Effector memory CD8-positive, alpha-beta T cell (primary cell): ENCODE results near the gene CHD5.

Source experiments
- ATAC-seq: fragments of 150-1000 bp; cut with Tn5 transposase; replicated peaks from 2 replicates; pipeline ENCODE4 v1.10.0; 2021; ENCODE audit warnings: mild to moderate bottlenecking, moderate library complexity
- DNase-seq, 3 experiments: peaks; one replicate each; pipeline ENCODE4 v3.0.0; 2021
- H3K27ac Mint-ChIP-seq, 2 donors: one replicate each; pipeline ENCODE4 v1.8.0; 2022; ENCODE audit warnings: mild to moderate bottlenecking in 2 of 2, mixed read lengths in 2 of 2, moderate library complexity in 2 of 2
- H3K27me3 Mint-ChIP-seq, 2 donors: one replicate each; pipeline ENCODE4 v1.8.0; 2022; ENCODE audit warnings: mixed read lengths in 2 of 2
- H3K36me3 Mint-ChIP-seq: one replicate; pipeline ENCODE4 v1.8.0; 2022; ENCODE audit warnings: mild to moderate bottlenecking, moderate library complexity, mixed read lengths; ENCODE audit not compliant: insufficient read depth
- H3K4me1 Mint-ChIP-seq, 2 donors: one replicate each; pipeline ENCODE4 v1.8.0; 2022; ENCODE audit warnings: low read depth in 2 of 2, mixed read lengths in 2 of 2
- H3K4me3 Mint-ChIP-seq, 2 donors: one replicate each; pipeline ENCODE4 v1.8.0; 2022; ENCODE audit warnings: mild to moderate bottlenecking in 2 of 2, mixed read lengths in 2 of 2, moderate library complexity in 2 of 2
- H3K9me3 Mint-ChIP-seq, 2 donors: one replicate each; pipeline ENCODE4 v1.8.0; 2022; ENCODE audit warnings: mixed read lengths in 2 of 2

Gene CHD5

GRCh38 chr1:6136516-6137220, 43.5 kb downstream of the CHD5 start:
- H3K36me3 Mint-ChIP-seq = no peaks in the 10 kb centered on the region
- H3K4me3 Mint-ChIP-seq = no peak overlapping the region
- H3K27ac Mint-ChIP-seq = no peak overlapping the region
- DNase-seq (no peak), ATAC-seq (no peak)
- no peaks in the 10 kb centered on the region for H3K9me3 Mint-ChIP-seq
- H3K4me1 Mint-ChIP-seq = no peaks in the 10 kb centered on the region
- peaks cover 13 to 45% of the 10 kb centered on the region in 2 donors for H3K27me3 Mint-ChIP-seq

- Mint-ChIP-seq H3K27me3 (peaks cover 18 to 45% of the 10 kb centered on the region in 2 donors), H3K27ac (no peak overlapping the region), H3K9me3 (no peaks in the 10 kb centered on the region), H3K36me3 (no peaks in the 10 kb centered on the region), H3K4me1 (no peaks in the 10 kb centered on the region), H3K4me3 (no peak overlapping the region)
- ATAC-seq = no peak
- no peak for DNase-seq
Measured at GRCh38 chr1:6134741-6135510, 45.2 kb downstream of the CHD5 start.

GRCh38 chr1:6134206-6134605, 45.9 kb downstream of the CHD5 start:
- no peaks in the 10 kb centered on the region for H3K36me3 Mint-ChIP-seq

GRCh38 chr1:6133146-6133895, 46.8 kb downstream of the CHD5 start:
- no peak overlapping the region for H3K4me3 Mint-ChIP-seq
- peaks cover 23 to 45% of the 10 kb centered on the region in 2 donors for H3K27me3 Mint-ChIP-seq
- DNase-seq (no peak), ATAC-seq (no peak)
- peaks cover 0 to 3% of the 10 kb centered on the region in 2 donors for H3K4me1 Mint-ChIP-seq
- H3K36me3 Mint-ChIP-seq = no peaks in the 10 kb centered on the region
- H3K9me3 Mint-ChIP-seq = no peaks in the 10 kb centered on the region
- no peak overlapping the region for H3K27ac Mint-ChIP-seq

More at GRCh38 chr1:6134206-6134605, 45.9 kb downstream of the CHD5 start:
- Mint-ChIP-seq H3K9me3 (no peaks in the 10 kb centered on the region), H3K4me3 (no peak overlapping the region), H3K27ac (no peak overlapping the region), H3K4me1 (no peaks in the 10 kb centered on the region), H3K27me3 (peaks cover 23 to 45% of the 10 kb centered on the region in 2 donors)
- DNase-seq = no peak
- ATAC-seq = no peak

- no peak overlapping the region for H3K27ac Mint-ChIP-seq
Measured at GRCh38 chr1:6131561-6131960, 48.6 kb downstream of the CHD5 start.

GRCh38 chr1:6130596-6130995, 49.5 kb downstream of the CHD5 start:
- ATAC-seq (no peak), DNase-seq (no peak)
- Mint-ChIP-seq H3K27me3 (peaks cover 26 to 40% of the 10 kb centered on the region in 2 donors), H3K9me3 (no peaks in the 10 kb centered on the region), H3K4me1 (peaks cover 0 to 8% of the 10 kb centered on the region in 2 donors), H3K27ac (no peak overlapping the region), H3K36me3 (no peaks in the 10 kb centered on the region), H3K4me3 (no peak overlapping the region)

More at GRCh38 chr1:6131561-6131960, 48.6 kb downstream of the CHD5 start:
- no peaks in the 10 kb centered on the region for H3K9me3 Mint-ChIP-seq
- H3K27me3 Mint-ChIP-seq = peaks cover 23 to 40% of the 10 kb centered on the region in 2 donors
- ATAC-seq (no peak), DNase-seq (no peak)
- H3K4me1 Mint-ChIP-seq = peaks cover 0 to 5% of the 10 kb centered on the region in 2 donors
- H3K36me3 Mint-ChIP-seq = no peaks in the 10 kb centered on the region
- no peak overlapping the region for H3K4me3 Mint-ChIP-seq

- DNase-seq (no peak), ATAC-seq (no peak)
- Mint-ChIP-seq H3K27ac (peak overlapping the region in 1 of 2 donors; percentile 42), H3K27me3 (peaks cover 28 to 40% of the 10 kb centered on the region in 2 donors), H3K36me3 (no peaks in the 10 kb centered on the region), H3K4me1 (peaks cover 0 to 8% of the 10 kb centered on the region in 2 donors), H3K4me3 (no peak overlapping the region), H3K9me3 (no peaks in the 10 kb centered on the region)
Measured at GRCh38 chr1:6130036-6130435, 50.1 kb downstream of the CHD5 start.

GRCh38 chr1:6129313-6129712, 50.8 kb downstream of the CHD5 start:
- Mint-ChIP-seq H3K4me1 (peaks cover 0 to 8% of the 10 kb centered on the region in 2 donors), H3K9me3 (no peaks in the 10 kb centered on the region), H3K27me3 (peaks cover 28 to 37% of the 10 kb centered on the region in 2 donors), H3K4me3 (no peak overlapping the region), H3K36me3 (no peaks in the 10 kb centered on the region), H3K27ac (peak overlapping the region in 1 of 2 donors; percentile 42)
- no peak for DNase-seq
- no peak for ATAC-seq

- no peaks in the 10 kb centered on the region for H3K9me3 Mint-ChIP-seq
- H3K4me1 Mint-ChIP-seq = peaks cover 0 to 8% of the 10 kb centered on the region in 2 donors
- no peak for DNase-seq
- no peak for ATAC-seq
- H3K27ac Mint-ChIP-seq = no peak overlapping the region
- no peaks in the 10 kb centered on the region for H3K36me3 Mint-ChIP-seq
- no peak overlapping the region for H3K4me3 Mint-ChIP-seq
- H3K27me3 Mint-ChIP-seq = peaks cover 27 to 29% of the 10 kb centered on the region in 2 donors
Measured at GRCh38 chr1:6128276-6129081, 51.6 kb downstream of the CHD5 start.

- ATAC-seq (peak; percentile 90), DNase-seq (peak; percentile 35 to 54 (median 48))
- Mint-ChIP-seq H3K27ac (no peak overlapping the region), H3K4me1 (peaks cover 0 to 8% of the 10 kb centered on the region in 2 donors), H3K27me3 (peaks cover 19 to 26% of the 10 kb centered on the region in 2 donors), H3K36me3 (no peaks in the 10 kb centered on the region), H3K9me3 (no peaks in the 10 kb centered on the region), H3K4me3 (peak overlapping the region in 1 of 2 donors; percentile 27)
Measured at GRCh38 chr1:6127587-6128163, 52.4 kb downstream of the CHD5 start.

GRCh38 chr1:6126521-6127067, 53.5 kb downstream of the CHD5 start:
- peaks cover 0 to 8% of the 10 kb centered on the region in 2 donors for H3K4me1 Mint-ChIP-seq
- ATAC-seq = no peak
- H3K36me3 Mint-ChIP-seq = no peaks in the 10 kb centered on the region
- DNase-seq = no peak
- H3K27me3 Mint-ChIP-seq = peaks cover 15 to 26% of the 10 kb centered on the region in 2 donors
- H3K4me3 Mint-ChIP-seq = no peak overlapping the region
- H3K27ac Mint-ChIP-seq = no peak overlapping the region
- no peaks in the 10 kb centered on the region for H3K9me3 Mint-ChIP-seq

- Mint-ChIP-seq H3K4me1 (peaks cover 0 to 8% of the 10 kb centered on the region in 2 donors), H3K9me3 (no peaks in the 10 kb centered on the region), H3K27me3 (peaks cover 15 to 26% of the 10 kb centered on the region in 2 donors), H3K27ac (no peak overlapping the region), H3K4me3 (no peak overlapping the region), H3K36me3 (no peaks in the 10 kb centered on the region)
- ATAC-seq (no peak), DNase-seq (no peak)
Measured at GRCh38 chr1:6126028-6126427, 54.1 kb downstream of the CHD5 start.
